ENCODE data around the gene PDCD4.

Gene PDCD4

GRCh38 chr10:110852947-110853346, 18.8 kb upstream of the PDCD4 start:
- no peak overlapping the region for H3K4me3 ChIP-seq (ENCODE audit: low read length)
- DNase-seq (ENCODE audit: low read depth): no peak
- no peak for TF ChIP-seq CTCF (conservative IDR thresholded peaks at IDR 0.05; ENCODE audit: low read depth, low read length)

- no peak for DNase-seq (ENCODE audit: low read depth)
- TF ChIP-seq CTCF (conservative IDR thresholded peaks at IDR 0.05; ENCODE audit: low read depth, low read length): no peak
- H3K4me3 ChIP-seq (ENCODE audit: low read length): no peak overlapping the region
These were observed 17.7 kb upstream of the PDCD4 start for GRCh38 chr10:110853921-110854605.

- no peak for DNase-seq (ENCODE audit: low read depth)
- TF ChIP-seq CTCF (conservative IDR thresholded peaks at IDR 0.05; ENCODE audit: low read depth, low read length): no peak
- no peak overlapping the region for H3K4me3 ChIP-seq (ENCODE audit: low read length)
These were observed 14.2 kb upstream of the PDCD4 start for GRCh38 chr10:110857265-110858171.

GRCh38 chr10:110858297-110858934, 13.3 kb upstream of the PDCD4 start:
- no peak for TF ChIP-seq CTCF (conservative IDR thresholded peaks at IDR 0.05; ENCODE audit: low read depth, low read length)
- no peak overlapping the region for H3K4me3 ChIP-seq (ENCODE audit: low read length)
- DNase-seq (ENCODE audit: low read depth): no peak

- TF ChIP-seq CTCF (conservative IDR thresholded peaks at IDR 0.05; ENCODE audit: low read depth, low read length): no peak
- no peak overlapping the region for H3K4me3 ChIP-seq (ENCODE audit: low read length)
- DNase-seq (ENCODE audit: low read depth): no peak
These were observed 12.3 kb upstream of the PDCD4 start for GRCh38 chr10:110859206-110859972.

GRCh38 chr10:110859973-110860376, 11.8 kb upstream of the PDCD4 start:
- no peak overlapping the region for H3K4me3 ChIP-seq (ENCODE audit: low read length)
- no peak for TF ChIP-seq CTCF (conservative IDR thresholded peaks at IDR 0.05; ENCODE audit: low read depth, low read length)
- DNase-seq (ENCODE audit: low read depth): no peak

All from retinal pigment epithelial cell (primary cell).